Large intestine (tissue), 3 donors: ENCODE data around the gene CNTNAP2. TPM values are rescaled to one million over a fixed set of nuclear protein-coding genes. Genes with fewer than 3 reads are reported as not detected.
"Not testable (repeated sequence)": the region's sequence is repeated elsewhere in the genome, so short reads cannot be mapped to it uniquely, and the experiment has no call there.

ENCODE experiments used
- DNase-seq, 2 donors: peaks; one replicate each; pipeline versions ENCODE4 v3.0.0 to v3.0.0-alpha.2; 2013
- H3K27ac ChIP-seq: one replicate; pipeline ENCODE4 v1.5.1; 2013; ENCODE audit warnings: low read length
- H3K27me3 ChIP-seq: 2 replicates; pipeline ENCODE4 v1.6.1; 2013; ENCODE audit warnings: low read length; ENCODE audit not compliant: control insufficient read depth, insufficient read depth
- H3K36me3 ChIP-seq: 2 replicates; pipeline ENCODE4 v1.6.1; 2013; ENCODE audit warnings: low read length; ENCODE audit not compliant: control insufficient read depth, insufficient read depth
- H3K4me1 ChIP-seq: one replicate; pipeline ENCODE4 v1.6.1; 2013; ENCODE audit warnings: low read length; ENCODE audit not compliant: control insufficient read depth, insufficient read depth
- H3K4me3 ChIP-seq: one replicate; pipeline ENCODE4 v1.5.1; 2013; ENCODE audit warnings: low read length
- H3K9me3 ChIP-seq: one replicate; pipeline ENCODE4 v1.6.1; 2013; ENCODE audit warnings: mild to moderate bottlenecking, low read depth, low read length, moderate library complexity; ENCODE audit not compliant: control insufficient read depth
- WGBS: methylation state at CpG from one replicate; pipeline ENCODE4 v1.1.5; 2013; ENCODE audit warnings: low lambda C conversion rate; ENCODE audit not compliant: insufficient coverage; 5-methylcytosine and 5-hydroxymethylcytosine counted together
- polyA plus RNA-seq: library from polyadenylated mRNA; unstranded; fragments of 120-200 nt; gene quantifications from one replicate; pipeline ENCODE4 v1.2.1, GENCODE V29; 2013

CNTNAP2 gene
- polyA plus RNA-seq, 1 donor: 12.9 TPM

DNA sequence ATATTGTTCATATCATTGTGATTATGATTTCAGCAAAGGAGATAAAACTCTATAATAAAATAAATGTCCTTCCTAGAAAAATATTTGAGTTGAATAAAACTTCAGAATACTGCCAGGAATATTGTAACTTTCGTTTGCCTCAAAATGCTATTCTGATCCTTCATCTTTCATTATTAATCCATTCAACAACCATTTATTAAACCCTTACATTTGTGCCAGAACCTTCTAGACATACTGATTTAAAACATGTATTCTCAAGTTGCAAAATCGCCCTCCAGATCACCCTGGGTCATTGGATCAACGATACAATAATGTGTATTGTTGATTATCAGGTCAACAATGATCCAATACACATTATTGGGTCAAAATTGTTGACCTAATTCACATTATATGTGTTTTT lies 759.8 kb downstream of the CNTNAP2 start:
- WGBS: 100% methylated on average over 1 of the region's 3 CpGs
- H3K36me3 ChIP-seq: no peaks in the 10 kb centered on the region
- no peak overlapping the region for H3K27ac ChIP-seq
- H3K4me1 ChIP-seq: no peaks in the 10 kb centered on the region
- H3K9me3 ChIP-seq: no peaks in the 10 kb centered on the region
- no peak for DNase-seq
- no peaks in the 10 kb centered on the region for H3K27me3 ChIP-seq
- H3K4me3 ChIP-seq: no peak overlapping the region

- no peaks in the 10 kb centered on the region for H3K9me3 ChIP-seq
- H3K27me3 ChIP-seq: no peaks in the 10 kb centered on the region
- no peak overlapping the region for H3K27ac ChIP-seq
- no peak overlapping the region for H3K4me3 ChIP-seq
- WGBS: 100% methylated on average over 1 of the region's 1 CpG
- no peaks in the 10 kb centered on the region for H3K4me1 ChIP-seq
- H3K36me3 ChIP-seq: no peaks in the 10 kb centered on the region
- no peak for DNase-seq
Observed at GRCh38 chr7:146878901-146879300, 762.3 kb downstream of the CNTNAP2 start.

DNA sequence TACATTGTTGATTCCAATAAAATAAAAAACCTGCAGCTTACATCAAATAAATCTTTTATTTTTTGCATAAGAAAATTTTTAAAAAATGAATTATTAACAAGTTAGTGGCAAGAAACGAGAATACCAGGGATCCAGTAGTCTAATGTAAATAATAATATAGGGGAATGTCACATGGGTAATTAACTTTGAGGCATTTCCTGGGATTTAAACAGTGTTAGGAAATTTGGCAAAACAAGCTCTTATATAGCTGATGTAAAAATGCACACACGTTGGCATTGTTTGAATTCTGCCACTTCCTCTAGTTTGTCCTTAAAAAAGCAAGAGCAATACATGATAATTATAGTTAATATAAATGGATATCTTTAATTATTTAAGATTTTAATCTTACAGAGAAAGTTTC lies 768.6 kb downstream of the CNTNAP2 start:
- DNase-seq: no peak
- Histone ChIP-seq H3K4me3 (no peak overlapping the region), H3K4me1 (no peaks in the 10 kb centered on the region), H3K27me3 (no peaks in the 10 kb centered on the region), H3K36me3 (no peaks in the 10 kb centered on the region), H3K9me3 (no peaks in the 10 kb centered on the region), H3K27ac (no peak overlapping the region)
- no CpG with 5 or more reads among the region's 2 CpGs for WGBS

DNA sequence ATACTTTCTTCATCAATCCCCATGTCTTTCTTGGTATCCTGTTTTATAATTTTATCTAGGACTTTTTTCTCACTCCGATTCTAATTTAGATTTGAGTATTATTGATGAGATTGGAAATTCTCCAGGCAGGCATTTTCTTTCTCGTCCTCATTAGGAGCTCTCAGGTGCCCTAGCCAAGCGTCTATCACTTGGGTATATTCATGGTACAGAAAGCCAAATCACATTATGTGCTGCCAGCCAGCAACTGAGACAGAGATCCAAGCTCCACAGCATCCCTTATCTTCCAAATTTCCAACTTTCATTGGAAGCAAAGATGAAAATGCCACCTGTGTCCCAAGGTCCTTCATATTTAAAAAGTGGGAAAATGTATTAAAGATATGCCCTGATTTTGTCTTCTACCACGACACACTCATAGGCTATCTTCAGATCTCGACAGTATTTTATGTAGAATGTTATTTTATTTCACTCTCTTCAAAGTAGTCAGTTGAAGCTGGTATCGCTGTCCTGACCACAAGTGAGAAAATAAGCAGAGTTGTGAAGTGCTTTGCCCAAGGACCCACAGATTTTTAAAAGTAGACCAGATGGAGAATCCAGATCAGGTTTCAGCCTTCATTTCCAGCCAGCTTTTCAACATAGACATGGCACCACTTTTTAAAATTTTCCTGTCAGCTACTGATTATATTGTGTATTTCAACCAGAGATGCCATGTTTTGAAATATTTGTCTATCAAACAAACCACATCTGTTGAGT lies 773.4 kb downstream of the CNTNAP2 start:
- H3K27me3 ChIP-seq: no peaks in the 10 kb centered on the region
- no peak overlapping the region for H3K4me3 ChIP-seq
- no peaks in the 10 kb centered on the region for H3K4me1 ChIP-seq
- no peak overlapping the region for H3K27ac ChIP-seq
- no peaks in the 10 kb centered on the region for H3K36me3 ChIP-seq
- peaks cover under 1% of the 10 kb centered on the region for H3K9me3 ChIP-seq
- no peak for DNase-seq
- 100% methylated on average over 1 of the region's 6 CpGs for WGBS

DNA sequence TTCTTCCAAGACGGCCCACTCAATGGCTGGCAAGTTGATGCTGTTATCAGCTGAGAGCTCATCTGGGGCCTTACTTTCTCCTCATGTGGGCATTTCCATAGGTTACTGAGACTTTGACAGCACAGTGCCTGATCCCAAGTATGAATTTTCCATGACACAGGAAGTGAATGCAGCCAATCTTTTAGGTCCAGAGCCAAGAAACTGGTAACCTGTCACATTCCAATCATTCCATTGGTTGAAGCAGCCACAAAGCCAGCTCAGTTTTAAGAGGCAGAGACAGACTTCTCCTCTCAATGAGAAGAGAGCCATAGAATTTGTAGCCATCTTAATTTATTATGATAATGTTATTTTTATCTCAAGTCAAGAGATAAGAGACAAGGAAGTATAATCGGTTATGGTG lies 775.5 kb downstream of the CNTNAP2 start:
- H3K27ac ChIP-seq: no peak overlapping the region
- no peak overlapping the region for H3K4me3 ChIP-seq
- WGBS: 0% methylated on average over 1 of the region's 2 CpGs
- H3K4me1 ChIP-seq: no peaks in the 10 kb centered on the region
- no peaks in the 10 kb centered on the region for H3K27me3 ChIP-seq
- peaks cover 3% of the 10 kb centered on the region for H3K9me3 ChIP-seq
- no peak for DNase-seq
- H3K36me3 ChIP-seq: no peaks in the 10 kb centered on the region

DNA sequence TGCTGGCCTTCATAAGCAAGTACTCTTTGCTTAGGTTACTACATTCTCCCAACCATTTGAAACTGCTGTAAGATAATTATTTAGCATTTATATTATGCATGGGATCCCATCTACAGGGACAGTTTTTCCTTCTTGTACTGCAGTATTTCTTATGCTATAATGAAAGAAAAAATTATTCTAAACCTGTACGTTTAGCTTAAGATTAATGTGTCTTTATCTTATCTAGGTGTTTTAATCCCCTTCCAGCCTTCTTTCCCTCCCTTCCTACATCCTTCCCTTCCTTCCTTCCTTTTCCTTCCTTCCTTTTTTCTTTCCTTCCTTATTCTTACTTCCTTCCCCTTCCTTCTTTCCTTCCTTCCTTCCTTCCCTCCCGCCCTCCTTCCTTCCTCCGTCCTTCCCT lies 778.3 kb downstream of the CNTNAP2 start:
- WGBS: 88% methylated on average over 3 of the region's 3 CpGs
- no peak for DNase-seq

DNA sequence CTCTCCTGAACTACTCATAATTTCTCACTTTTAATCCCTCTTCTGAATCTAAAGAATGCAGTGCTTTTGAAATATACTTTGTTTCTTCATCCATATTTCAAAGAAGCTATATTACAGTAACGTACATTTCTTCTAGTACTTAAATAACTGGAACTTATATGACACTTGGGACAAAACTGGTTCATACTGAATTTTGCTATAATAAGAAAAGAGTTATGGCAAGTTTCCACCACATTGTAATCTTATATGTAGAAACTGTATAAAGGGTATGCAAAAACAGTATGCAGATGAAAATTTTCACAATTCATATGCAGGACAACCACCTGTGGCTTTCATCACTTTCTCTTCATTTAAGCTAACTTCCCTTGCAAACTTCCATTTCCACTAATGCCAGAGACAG lies 785.7 kb downstream of the CNTNAP2 start:
- H3K27ac ChIP-seq: no peak overlapping the region
- H3K36me3 ChIP-seq: no peaks in the 10 kb centered on the region
- peaks cover 6% of the 10 kb centered on the region for H3K9me3 ChIP-seq
- no peaks in the 10 kb centered on the region for H3K4me1 ChIP-seq
- 83% methylated on average over 1 of the region's 1 CpG for WGBS
- no peak overlapping the region for H3K4me3 ChIP-seq
- no peaks in the 10 kb centered on the region for H3K27me3 ChIP-seq
- no peak for DNase-seq

More for the DNA sequence above, 778.3 kb downstream of the CNTNAP2 start:
- Histone ChIP-seq H3K4me1 (no peaks in the 10 kb centered on the region), H3K36me3 (no peaks in the 10 kb centered on the region), H3K27ac (no peak overlapping the region), H3K9me3 (peaks cover 3% of the 10 kb centered on the region), H3K4me3 (no peak overlapping the region), H3K27me3 (no peaks in the 10 kb centered on the region)

DNA sequence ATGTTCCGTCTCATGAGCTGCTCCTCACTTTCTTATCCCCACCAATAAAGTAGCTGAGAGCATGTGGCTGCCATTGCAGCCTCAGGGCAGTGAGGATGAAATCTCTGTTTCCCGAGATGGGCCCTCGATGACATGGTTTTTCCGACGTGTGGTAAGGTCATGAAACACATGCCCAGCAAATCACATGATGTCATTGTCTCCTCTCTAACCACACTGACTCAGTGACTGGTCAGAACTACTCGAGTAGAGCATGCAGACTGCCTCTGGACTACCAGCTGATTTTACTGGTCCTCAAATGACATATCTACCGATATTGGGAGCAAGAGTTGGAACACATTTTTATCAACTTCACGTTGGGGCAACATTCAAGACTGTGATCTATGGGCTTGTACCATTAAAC lies 786.1 kb downstream of the CNTNAP2 start:
- no peaks in the 10 kb centered on the region for H3K4me1 ChIP-seq
- no peak overlapping the region for H3K4me3 ChIP-seq
- DNase-seq: no peak
- no CpG with 5 or more reads among the region's 8 CpGs for WGBS
- H3K27ac ChIP-seq: no peak overlapping the region
- no peaks in the 10 kb centered on the region for H3K36me3 ChIP-seq
- no peaks in the 10 kb centered on the region for H3K27me3 ChIP-seq
- peaks cover 6% of the 10 kb centered on the region for H3K9me3 ChIP-seq

DNA sequence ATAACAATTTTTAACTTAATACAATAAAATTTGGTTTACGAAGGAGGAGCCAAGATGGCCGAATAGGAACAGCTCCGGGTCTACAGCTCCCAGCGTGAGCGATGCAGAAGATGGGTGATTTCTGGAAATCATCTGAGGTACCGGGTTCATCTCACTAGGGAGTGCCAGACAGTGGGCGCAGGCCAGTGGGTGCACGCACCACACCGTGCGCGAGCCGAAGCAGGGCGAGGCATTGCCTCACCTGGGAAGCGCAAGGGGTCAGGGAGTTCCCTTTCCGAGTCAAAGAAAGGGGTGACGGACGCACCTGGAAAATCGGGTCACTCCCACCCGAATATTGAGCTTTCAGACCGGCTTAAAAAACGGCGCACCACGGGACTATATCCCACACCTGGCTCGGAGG lies 789.1 kb downstream of the CNTNAP2 start:
- not testable (repeated sequence) for H3K27ac ChIP-seq
- no CpG with 5 or more reads among the region's 24 CpGs for WGBS

GRCh38 chr7:146922782-146923181 lies 806.2 kb downstream of the CNTNAP2 start:
- Histone ChIP-seq H3K4me3 (no peak overlapping the region), H3K27me3 (no peaks in the 10 kb centered on the region), H3K9me3 (no peaks in the 10 kb centered on the region), H3K36me3 (no peaks in the 10 kb centered on the region), H3K4me1 (no peaks in the 10 kb centered on the region), H3K27ac (no peak overlapping the region)
- 100% methylated on average over 2 of the region's 2 CpGs for WGBS
- DNase-seq: no peak

More for the DNA sequence above, 789.1 kb downstream of the CNTNAP2 start:
- not testable (repeated sequence) for H3K4me3 ChIP-seq, H3K27me3 ChIP-seq, DNase-seq, H3K9me3 ChIP-seq, H3K4me1 ChIP-seq, H3K36me3 ChIP-seq

DNA sequence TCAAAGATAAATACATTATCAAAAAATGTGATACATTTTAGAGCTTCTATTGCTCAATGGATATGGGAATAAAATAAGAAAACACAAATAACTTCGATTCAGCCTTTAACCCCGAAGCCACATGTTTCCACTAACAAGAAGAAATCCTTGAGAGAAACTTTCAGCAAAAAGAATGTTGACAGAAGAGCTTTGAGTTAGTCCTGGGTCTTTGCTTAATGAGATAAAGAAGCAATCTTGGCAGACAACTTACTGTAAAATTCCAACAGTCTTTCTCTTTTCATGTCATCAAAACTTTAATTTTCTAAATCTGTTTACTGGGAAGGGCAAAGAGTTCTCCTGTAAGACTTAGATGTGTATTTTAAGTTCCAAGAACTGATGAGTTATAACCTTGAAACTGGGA lies 810.2 kb downstream of the CNTNAP2 start:
- Histone ChIP-seq H3K9me3 (peaks cover 4% of the 10 kb centered on the region), H3K4me1 (no peaks in the 10 kb centered on the region), H3K36me3 (no peaks in the 10 kb centered on the region), H3K4me3 (no peak overlapping the region), H3K27me3 (no peaks in the 10 kb centered on the region), H3K27ac (no peak overlapping the region)
- no peak for DNase-seq
- no CpG with 5 or more reads among the region's 2 CpGs for WGBS
